ACHN (cell line): ENCODE results near the gene ADGRE3.

ENCODE experiments used
- DNase-seq: peaks from one replicate; pipeline ENCODE4 v3.0.0-alpha.2; 2015
- in situ Hi-C: cut with HindIII; loops from 2 replicates; pipeline ENCODE4 v1.10.0; 2017; ENCODE audit warnings: low sequenced_read_pairs, low pct_ligation_motif_present, low pct_unique_long_range_greater_than_20kb

ADGRE3 gene, protein sequence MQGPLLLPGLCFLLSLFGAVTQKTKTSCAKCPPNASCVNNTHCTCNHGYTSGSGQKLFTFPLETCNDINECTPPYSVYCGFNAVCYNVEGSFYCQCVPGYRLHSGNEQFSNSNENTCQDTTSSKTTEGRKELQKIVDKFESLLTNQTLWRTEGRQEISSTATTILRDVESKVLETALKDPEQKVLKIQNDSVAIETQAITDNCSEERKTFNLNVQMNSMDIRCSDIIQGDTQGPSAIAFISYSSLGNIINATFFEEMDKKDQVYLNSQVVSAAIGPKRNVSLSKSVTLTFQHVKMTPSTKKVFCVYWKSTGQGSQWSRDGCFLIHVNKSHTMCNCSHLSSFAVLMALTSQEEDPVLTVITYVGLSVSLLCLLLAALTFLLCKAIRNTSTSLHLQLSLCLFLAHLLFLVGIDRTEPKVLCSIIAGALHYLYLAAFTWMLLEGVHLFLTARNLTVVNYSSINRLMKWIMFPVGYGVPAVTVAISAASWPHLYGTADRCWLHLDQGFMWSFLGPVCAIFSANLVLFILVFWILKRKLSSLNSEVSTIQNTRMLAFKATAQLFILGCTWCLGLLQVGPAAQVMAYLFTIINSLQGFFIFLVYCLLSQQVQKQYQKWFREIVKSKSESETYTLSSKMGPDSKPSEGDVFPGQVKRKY

DNA sequence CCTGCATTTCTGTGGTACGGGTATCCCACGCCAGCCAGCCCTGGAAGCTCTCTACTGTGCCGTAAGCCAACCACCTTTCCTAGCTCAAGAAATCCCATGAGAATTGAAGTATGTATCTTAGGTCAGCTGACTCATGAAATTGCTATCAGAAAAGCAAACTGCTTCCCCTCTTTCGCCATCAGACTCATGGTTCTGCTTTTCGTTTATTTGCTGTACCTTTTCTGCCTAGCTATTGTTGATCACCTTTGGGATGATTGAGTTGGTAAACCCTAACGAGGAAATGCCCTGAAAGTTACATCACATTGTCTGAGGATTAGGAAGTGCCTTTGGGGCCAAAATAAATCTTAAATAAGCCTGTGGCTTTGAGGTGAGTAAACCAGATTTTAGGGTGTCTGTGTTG, at the start of gene ADGRE3:
ADGRE3 (minus strand) TSS at position 81 of the 400 bp plus-strand sequence; CDS start at position 7, 74 bp downstream.
- in situ Hi-C loops: no loop called here
- no peak for DNase-seq

DNA sequence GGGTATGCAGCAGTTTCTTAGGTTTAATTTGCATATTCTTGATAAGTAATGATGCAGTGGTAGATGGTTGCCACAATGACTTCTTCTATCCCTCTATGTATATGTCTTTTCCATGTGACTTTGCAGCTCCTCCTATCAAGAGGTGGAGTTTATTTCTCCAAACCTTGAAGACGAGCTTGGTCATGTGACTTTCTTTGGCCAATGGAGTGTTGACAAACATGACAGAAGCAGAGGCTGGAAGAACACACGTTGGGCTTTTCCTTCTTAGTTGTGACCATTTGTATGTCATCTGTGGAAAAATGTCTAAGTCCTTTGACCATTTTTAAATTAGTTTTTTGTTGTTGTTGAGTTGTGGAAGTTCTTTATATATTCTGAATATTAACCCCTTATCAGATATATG, 47.5 kb upstream of the ADGRE3 start:
- in situ Hi-C loops: no loop called here
- DNase-seq: no peak

DNA sequence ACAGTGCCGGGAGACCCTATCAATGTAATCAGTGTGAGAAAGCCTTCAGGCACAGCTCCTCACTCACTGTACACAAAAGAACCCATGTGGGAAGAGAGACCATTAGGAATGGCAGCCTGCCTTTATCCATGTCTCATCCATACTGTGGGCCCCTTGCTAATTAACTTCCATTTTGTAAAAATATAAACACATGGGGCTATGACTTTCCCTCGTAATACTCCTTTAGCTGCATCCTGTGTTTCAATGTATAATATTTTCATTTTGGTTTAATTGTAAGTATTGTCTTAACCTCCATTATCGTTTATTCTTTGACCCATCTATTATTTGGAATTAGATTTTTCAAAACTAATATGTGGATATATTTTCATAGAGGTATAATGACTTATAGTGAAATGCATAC, 44.5 kb upstream of the ADGRE3 start:
- no peak for DNase-seq
- in situ Hi-C loops: no loop called here

DNA sequence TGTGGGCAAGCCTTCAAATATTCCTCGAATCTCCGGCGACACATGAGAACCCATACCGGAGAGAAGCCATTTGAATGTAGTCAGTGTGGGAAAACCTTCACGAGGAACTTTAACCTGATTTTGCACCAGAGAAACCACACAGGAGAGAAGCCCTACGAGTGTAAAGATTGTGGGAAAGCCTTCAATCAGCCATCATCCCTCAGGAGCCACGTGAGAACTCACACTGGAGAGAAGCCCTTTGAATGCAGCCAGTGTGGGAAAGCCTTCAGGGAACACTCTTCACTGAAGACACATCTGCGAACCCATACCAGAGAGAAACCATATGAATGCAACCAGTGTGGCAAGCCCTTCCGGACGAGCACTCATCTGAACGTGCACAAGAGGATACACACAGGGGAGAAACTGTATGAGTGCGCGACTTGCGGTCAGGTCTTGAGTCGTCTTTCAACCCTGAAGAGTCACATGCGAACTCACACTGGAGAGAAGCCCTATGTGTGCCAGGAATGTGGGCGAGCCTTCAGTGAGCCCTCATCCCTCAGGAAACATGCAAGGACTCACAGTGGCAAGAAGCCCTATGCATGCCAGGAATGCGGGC, 44.0 kb upstream of the ADGRE3 start:
- in situ Hi-C loops: no loop called here
- DNase-seq: no peak

DNA sequence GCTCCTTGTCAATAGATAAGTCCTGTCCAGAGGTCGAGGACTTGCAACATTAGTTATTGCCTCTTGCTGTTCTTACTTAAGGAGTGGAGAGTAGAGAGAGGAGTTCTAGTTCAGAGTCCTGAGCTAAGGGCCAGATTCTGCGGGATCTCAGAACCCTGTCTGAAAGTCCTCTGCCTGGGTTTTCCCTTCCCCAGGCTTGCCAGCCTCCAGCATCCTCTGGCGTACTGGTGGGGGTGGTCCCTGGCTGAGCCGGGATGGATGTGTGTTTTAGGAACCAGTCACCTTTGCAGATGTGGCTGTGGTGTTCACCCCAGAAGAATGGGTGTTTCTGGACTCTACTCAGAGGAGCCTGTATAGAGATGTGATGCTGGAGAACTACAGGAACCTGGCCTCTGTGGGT, 41.2 kb upstream of the ADGRE3 start:
- in situ Hi-C loops: no loop called here
- no peak for DNase-seq

DNA sequence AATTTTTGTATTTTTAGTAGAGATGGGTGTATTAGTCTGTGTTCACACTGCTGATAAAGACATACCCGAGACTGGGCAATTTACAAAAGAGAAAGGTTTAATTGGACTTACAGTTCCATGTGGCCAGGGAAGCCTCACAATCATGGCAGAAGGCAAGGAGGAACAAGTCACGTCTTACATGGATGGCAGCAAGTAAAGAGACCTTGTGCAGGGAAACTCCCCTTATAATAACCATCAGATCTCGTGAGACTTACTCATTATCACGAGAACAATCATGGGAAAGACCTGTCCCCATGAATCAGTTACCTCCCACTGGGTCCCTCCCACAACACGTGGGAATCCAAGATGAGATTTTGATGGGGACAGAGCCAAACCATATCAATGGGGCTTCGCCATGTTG, 29.8 kb upstream of the ADGRE3 start:
- in situ Hi-C loops: no loop called here
- DNase-seq: no peak

DNA sequence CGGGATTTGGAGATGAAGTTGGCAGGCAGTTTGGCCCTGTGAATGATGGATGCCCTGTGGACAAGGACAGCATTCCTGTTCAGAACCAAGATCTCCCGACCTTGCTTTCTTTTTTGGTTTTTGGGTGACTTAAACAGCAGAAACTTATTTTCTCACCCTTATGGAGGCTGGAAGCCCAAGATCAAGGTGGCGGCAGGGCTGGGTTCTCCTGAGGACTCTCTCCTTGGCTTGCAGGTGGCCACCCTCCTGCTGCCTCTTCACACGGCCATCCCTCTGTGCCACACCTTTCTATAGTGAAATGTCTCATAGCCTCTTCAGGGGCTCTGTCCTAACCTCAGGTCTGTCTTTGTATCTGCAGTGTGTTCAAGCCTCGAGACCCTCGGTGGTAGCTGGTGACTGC, 29.2 kb upstream of the ADGRE3 start:
- in situ Hi-C loops: no loop called here
- no peak for DNase-seq

DNA sequence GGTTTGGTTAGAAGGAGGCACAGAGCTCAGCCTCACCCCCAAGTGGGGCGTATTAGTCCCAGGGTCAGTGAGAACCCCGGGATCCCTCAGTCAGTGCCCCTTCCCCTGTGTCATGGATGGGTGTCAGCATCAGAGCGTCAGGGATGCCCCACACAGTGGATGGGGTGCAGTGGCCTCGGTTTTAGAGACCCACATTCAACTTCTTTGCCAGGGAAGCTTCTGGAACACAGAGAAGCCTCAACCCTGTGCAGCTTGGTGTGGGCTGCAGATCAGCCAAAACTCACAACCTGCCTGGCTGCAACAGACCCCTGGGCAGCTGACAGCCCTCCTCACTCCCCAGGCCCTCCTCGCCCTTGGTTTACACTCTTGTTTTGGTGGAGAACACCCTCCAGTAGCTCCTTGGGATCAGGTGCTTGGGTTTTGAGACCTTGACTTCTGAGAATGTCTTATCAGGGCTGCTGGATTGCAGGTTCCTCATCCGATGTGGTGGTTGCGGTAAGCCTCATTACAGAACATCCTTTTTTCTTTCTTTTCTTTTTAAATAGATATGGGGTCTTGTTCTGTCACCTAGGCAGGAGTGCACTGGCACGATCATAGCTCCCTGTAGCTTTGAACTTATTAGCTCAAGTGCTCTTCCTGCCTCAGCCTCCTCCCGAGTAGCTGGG, 26.2 kb upstream of the ADGRE3 start:
- no peak for DNase-seq
- in situ Hi-C loops: no loop called here

DNA sequence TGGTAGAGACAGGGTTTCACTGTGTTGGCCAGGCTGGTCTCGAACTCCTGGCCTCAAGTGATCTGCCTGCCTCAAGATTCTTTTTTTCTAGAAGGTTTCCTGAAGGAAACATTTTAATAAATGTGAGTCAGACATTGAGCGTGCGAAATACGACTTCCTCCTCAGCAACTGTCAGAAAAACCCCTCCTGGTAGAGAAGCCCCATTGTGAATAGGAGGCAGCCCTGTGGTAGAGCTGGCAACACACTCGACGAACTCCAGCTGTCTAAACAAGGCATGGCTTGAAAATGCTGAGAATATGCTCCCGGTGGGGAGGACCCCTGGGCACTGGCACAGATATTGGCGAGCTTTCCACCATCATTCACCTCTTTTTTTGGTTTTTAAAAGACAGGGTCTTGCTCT, 25.0 kb upstream of the ADGRE3 start:
- no peak for DNase-seq
- in situ Hi-C loops: no loop called here

DNA sequence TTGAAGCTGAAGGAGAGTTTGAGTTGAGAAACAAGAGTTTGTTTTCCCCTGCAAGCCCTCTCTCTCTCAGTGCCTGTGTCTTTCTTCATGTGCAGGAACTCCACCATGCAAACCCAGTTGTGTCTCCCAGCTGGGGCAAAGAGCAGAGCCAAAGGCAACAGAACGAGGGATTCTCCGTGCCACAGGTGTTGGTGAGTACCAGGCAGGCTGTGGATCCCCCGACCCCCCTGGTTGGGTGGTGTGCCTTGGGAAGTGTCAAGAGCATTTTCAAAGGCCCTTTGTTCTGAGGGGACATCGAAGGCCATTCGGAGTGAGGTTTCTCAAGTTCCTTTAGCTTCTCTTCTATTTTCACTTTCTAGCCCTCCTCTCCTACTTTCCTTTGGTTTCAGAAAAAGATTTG, 20.8 kb upstream of the ADGRE3 start:
- DNase-seq: no peak
- in situ Hi-C loops: no loop called here

DNA sequence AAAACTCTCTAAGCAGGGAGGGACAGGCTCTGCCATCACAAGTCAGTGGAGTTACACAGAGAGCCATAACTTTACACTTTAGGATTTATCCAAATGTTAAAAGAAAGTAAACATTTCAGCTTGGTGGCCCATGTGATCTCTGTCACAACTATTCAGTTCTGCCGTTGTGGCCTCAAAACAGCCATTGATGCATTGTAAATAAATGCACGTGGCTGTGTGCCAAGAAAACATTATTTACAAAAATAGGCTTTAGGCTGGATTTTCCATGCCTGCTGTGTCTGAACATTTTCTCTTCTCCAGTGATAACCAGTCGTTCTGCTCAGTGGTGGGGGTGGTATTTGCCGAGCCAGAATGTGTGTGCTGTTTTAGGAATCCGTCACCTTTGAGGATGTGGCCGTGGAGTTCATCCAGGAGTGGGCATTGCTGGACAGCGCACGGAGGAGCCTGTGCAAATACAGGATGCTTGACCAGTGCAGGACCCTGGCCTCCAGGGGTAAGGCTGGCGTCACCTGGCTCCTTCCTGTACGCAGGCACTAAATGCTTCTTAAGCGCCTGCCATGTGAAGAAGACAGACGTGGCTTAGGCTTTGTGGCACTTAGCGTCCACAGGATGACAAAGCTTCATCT, 20.1 kb upstream of the ADGRE3 start:
- DNase-seq: no peak
- in situ Hi-C loops: no loop called here

DNA sequence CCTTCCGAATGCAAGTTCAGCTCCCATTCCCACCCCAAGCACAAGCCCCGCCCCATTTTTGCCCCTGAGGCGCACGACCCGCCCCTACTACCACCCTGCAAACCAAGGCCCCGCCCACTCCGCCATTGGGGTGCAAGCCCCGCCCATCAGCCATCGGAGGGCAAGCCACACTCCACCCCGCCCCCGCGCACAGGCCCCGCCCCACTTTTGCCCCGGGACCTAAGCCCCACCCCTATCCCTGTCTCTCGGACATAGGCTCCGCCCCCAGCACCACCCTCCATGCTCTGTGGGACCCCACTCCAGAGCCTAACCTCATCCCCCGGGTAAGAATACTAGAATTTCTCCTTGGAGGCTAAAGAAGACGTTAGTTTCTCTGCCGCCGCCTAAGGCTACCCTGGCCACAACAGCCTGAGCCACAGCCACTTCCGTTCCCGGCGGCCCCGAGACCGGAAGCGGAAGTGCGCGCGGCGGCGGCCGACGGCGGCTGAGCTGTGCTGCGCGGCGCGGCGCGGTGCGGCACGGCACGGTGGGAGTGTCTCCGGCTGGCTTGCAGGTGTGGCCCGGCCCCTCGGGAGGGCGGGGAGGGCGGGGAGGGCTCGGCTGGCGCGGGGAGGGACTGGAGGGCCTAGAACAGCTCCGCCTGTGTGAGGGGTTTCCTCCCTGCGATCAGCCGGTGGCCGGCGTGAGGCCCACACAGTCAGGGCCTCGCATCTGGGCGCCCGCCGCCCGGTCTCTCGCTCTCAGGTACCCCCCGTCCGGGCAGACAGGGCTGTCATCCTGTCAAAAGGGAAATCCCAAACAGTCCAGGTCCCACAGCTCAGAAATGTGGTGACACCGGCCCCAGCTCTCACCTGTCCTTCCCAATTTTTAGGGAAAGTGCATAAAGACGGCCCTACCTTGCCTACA, 15.2 kb upstream of the ADGRE3 start, which contains the start of gene ZNF333:
ZNF333 (plus strand) TSS at position 451 of the 906 bp plus-strand sequence. CDS start 3,444 bp downstream, outside the sequence.
- in situ Hi-C loops: no loop called here
- DNase-seq: peak; percentile 89

DNA sequence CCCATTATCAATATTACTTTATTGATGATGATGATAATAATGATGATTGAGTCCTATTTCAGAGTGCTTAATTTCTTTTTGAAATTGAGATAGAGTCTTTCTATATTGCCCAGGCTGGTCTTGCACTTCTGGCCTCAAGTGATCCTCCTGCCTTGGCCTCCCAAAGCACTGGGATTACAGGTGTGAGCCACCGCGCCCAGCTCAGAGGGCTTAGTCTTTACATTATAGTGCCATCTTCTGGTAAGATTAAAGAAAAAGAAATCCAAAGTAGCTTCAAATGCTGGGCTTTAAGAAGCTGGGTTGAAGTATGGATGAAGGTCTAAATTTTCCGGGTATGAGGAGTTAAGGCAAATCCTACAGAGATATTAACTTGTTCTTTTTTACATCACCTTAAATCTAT, 11.8 kb upstream of the ADGRE3 start:
- in situ Hi-C loops: no loop called here
- peak; percentile 26 for DNase-seq

DNA sequence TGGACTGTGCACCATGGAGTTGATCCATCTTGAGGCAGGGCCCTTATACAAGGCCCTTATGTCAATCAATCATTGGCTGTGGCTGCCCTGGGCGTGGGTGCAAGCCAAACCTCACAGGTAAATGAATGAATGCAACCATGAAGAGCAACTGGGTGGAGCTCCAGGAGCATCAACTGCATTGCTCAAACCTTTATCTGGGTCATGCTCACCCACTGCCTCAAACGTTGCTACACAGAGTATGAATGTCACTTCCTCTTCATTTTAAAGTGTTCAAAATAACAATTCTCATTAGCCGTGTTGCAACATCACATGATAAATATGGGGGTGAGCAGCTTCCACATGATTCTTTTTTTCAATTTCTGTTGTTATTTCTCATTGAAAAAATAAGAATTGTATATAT, 8.8 kb upstream of the ADGRE3 start:
- in situ Hi-C loops: no loop called here
- DNase-seq: no peak

DNA sequence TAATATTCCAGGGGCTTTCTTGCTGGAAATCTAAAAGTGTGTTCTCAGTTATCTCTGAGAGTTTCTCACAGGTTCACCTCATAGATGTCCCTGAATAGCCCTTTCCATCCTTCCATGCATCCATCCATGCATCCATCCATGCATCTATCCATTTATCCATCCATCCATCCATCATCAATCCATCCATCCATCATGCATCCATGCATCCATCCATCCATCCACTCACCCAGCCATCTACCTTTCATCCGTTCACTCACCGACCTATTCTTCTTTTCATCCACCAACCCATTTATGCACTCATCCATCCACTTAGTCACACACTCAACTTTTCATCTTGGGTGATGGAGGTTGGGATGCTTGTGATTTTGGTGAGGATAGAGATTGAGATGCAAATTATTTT, 7.4 kb upstream of the ADGRE3 start:
- in situ Hi-C loops: no loop called here

DNA sequence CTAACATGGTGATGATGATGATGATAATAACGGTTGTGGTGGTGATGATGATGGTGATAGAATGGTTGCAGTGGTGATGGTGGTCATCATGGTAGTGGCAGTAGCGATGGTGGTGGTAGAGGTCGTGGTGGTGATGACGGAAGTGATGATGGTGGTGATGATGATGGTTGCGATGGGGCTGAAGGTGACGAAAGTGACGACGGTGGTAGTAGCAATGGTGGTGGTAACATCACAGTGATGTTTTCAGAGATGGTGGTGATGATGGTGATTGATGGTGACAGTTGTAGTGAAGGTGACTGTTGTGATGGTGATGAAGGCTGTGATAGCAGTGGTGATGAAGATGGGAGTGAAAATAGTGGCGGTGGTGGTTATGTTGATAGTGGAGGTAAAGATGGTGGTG, 3.6 kb upstream of the ADGRE3 start:
- in situ Hi-C loops: no loop called here
- DNase-seq: no peak

More for the DNA sequence above, 7.4 kb upstream of the ADGRE3 start:
- DNase-seq: no peak

DNA sequence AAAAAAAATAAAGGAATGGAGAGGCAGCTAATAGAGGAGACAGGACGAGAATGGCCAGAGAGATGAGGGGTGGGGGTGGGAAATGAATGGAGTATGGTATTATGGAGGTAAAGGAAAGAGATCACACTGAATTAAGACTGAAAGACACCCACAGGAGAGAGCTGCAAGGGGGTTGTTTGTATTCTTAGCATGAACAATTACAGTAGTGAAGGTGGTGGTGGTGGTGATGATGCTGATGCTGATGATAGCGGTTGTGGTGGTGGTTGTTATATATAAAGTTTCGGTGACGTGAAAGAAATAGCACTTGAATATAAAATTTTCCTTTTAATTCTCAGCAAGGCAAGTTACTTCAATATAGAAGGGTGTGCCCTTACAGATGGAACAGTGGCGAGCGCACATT, 2.8 kb upstream of the ADGRE3 start:
- no peak for DNase-seq
- in situ Hi-C loops: no loop called here

DNA sequence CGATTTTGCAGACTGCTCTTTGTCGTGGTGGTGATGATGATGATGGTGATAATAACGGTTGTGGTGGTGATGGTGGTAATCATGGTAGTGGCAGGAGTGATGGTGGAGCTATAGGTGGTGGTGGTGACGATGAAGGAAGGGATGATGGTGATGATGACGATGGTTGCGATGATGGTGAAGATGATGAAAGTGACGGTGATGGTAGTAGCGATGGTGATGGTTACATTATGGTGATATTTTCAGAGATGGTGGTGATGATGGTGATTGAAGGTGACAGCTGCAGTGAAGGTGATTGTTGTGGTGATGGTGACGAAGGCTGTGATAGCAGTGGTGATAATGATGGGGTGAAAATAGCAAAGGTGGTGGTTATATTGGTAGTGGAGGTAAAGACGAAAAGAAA, 2.1 kb upstream of the ADGRE3 start:
- no peak for DNase-seq
- in situ Hi-C loops: no loop called here
